Uterus (tissue), 4 donors: ENCODE measurements around the gene PAQR7. TPM values are rescaled to one million over a fixed set of nuclear protein-coding genes. Genes with fewer than 3 reads are reported as not detected.

Source experiments
- DNase-seq, 2 donors: peaks; one replicate each; pipeline ENCODE4 v3.0.0-alpha.2; 2019 to 2020
- H3K27ac ChIP-seq, 2 donors: fragments of 200-600 bp; sonication (generic); 1 replicate in 1 of 2; 2 replicates in 1 of 2; pipeline ENCODE4 v1.5.1; 2016 to 2018
- H3K27me3 ChIP-seq, 2 donors: fragments of 200-600 bp; sonication (generic); one replicate each; pipeline ENCODE4 v1.5.1; 2018 to 2019; ENCODE audit warnings: control low read depth in 1 of 2
- H3K36me3 ChIP-seq, 2 donors: fragments of 200-600 bp; sonication (generic); one replicate each; pipeline ENCODE4 v1.5.1; 2019; ENCODE audit warnings: control low read depth in 1 of 2
- H3K4me1 ChIP-seq, 2 donors: fragments of 200-600 bp; sonication (generic); one replicate each; pipeline ENCODE4 v1.5.1; 2018 to 2019; ENCODE audit warnings: control low read depth in 1 of 2
- H3K4me3 ChIP-seq, 2 donors: fragments of 200-600 bp; sonication (generic); 1 replicate in 1 of 2; 2 replicates in 1 of 2; pipeline ENCODE4 v1.5.1; 2018 to 2019; ENCODE audit warnings: mild to moderate bottlenecking in 1 of 2
- H3K9me3 ChIP-seq, 2 donors: fragments of 200-600 bp; sonication (generic); one replicate each; pipeline ENCODE4 v1.5.1; 2019; ENCODE audit warnings: control low read depth in 1 of 2
- POLR2A ChIP-seq, 2 donors: fragments of 450-650 bp; IDR thresholded peaks; one replicate each; pipeline ENCODE4 v1.6.1; 2016; ENCODE audit warnings: antibody characterized with exemption in 2 of 2, mild to moderate bottlenecking in 1 of 2, moderate library complexity in 1 of 2
- intact Hi-C: fragments of 100-400 bp; cut with DNase I; formaldehyde crosslinking; loops from one replicate; pipeline ENCODE4 v1.15.1; 2023; ENCODE audit warnings: low total_unique reads
- total RNA-seq, 4 donors: library from RNA; depleted of rRNA in 3 of 4; stranded (reverse); fragments of >200 nt in 3 of 4; gene quantifications; one replicate each; pipeline versions ENCODE4 v1.1.0 to v1.2.4, GENCODE V29; 2014 to 2023
- TF ChIP-seq, protein P1 (sequence below), 4 experiments: fragments of 200-600 bp in 2 of 4; fragments of 450-650 bp in 2 of 4; sonication (generic) in 2 of 4; IDR thresholded peaks; one replicate each; pipeline ENCODE4 v1.5.1; 2016 to 2019; ENCODE audit warnings: antibody characterized with exemption in 4 of 4, mild to moderate bottlenecking in 2 of 4, moderate library complexity in 1 of 4
- donor health status: DM: yes; HTN: yes; CAD: no.

The PAQR7 gene
- total RNA-seq, 4 donors from 2014 or later: 4.7 to 20.1 (median 9.9) TPM

- no peak for DNase-seq
- H3K27ac ChIP-seq: no peak overlapping the region
- no peaks in the 10 kb centered on the region for H3K9me3 ChIP-seq
- intact Hi-C loops: no loop called here
- no peak for TF ChIP-seq POLR2A (IDR thresholded peaks at IDR 0.05)
- TF ChIP-seq, protein P1, sequence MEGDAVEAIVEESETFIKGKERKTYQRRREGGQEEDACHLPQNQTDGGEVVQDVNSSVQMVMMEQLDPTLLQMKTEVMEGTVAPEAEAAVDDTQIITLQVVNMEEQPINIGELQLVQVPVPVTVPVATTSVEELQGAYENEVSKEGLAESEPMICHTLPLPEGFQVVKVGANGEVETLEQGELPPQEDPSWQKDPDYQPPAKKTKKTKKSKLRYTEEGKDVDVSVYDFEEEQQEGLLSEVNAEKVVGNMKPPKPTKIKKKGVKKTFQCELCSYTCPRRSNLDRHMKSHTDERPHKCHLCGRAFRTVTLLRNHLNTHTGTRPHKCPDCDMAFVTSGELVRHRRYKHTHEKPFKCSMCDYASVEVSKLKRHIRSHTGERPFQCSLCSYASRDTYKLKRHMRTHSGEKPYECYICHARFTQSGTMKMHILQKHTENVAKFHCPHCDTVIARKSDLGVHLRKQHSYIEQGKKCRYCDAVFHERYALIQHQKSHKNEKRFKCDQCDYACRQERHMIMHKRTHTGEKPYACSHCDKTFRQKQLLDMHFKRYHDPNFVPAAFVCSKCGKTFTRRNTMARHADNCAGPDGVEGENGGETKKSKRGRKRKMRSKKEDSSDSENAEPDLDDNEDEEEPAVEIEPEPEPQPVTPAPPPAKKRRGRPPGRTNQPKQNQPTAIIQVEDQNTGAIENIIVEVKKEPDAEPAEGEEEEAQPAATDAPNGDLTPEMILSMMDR (IDR thresholded peaks at IDR 0.05): no peak
- H3K4me1 ChIP-seq: peaks cover 0 to 4% of the 10 kb centered on the region in 2 donors
- no peaks in the 10 kb centered on the region for H3K27me3 ChIP-seq
- no peaks in the 10 kb centered on the region for H3K36me3 ChIP-seq
- H3K4me3 ChIP-seq: no peak overlapping the region
Measured at GRCh38 chr1:25867210-25867991, 8.1 kb downstream of the PAQR7 start.

DNA sequence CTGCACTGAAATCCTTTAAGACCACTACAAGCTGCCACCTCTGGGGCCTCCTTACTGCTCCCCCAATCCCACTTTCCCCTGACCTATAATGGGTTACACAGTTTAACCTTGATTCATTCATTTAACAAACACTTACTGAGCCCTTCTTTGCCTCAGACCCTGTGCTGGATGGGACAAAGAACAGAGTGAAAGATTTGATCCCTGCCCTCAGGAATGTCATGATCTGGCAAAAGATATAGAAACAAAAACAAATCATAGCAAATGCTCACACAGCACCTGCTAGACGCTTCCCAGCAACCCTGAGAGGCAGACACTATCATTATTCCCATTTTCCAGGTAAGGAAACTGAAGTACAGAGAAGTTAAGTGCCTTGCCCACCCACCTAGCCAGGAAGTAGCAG lies 9.2 kb downstream of the PAQR7 start:
- intact Hi-C loops: no loop called here
- Histone ChIP-seq H3K27ac (no peak overlapping the region), H3K4me3 (no peak overlapping the region), H3K36me3 (no peaks in the 10 kb centered on the region), H3K4me1 (no peaks in the 10 kb centered on the region), H3K27me3 (no peaks in the 10 kb centered on the region), H3K9me3 (no peaks in the 10 kb centered on the region)
- no peak for DNase-seq
- TF ChIP-seq, protein P1 (IDR thresholded peaks at IDR 0.05): no peak
- TF ChIP-seq POLR2A (IDR thresholded peaks at IDR 0.05): no peak

- H3K36me3 ChIP-seq: no peaks in the 10 kb centered on the region
- H3K4me1 ChIP-seq: no peaks in the 10 kb centered on the region
- H3K9me3 ChIP-seq: no peaks in the 10 kb centered on the region
- no peaks in the 10 kb centered on the region for H3K27me3 ChIP-seq
- DNase-seq: no peak
- intact Hi-C loops: no loop called here
- no peak for TF ChIP-seq POLR2A (IDR thresholded peaks at IDR 0.05)
- TF ChIP-seq, protein P1 (IDR thresholded peaks at IDR 0.05): no peak
- H3K27ac ChIP-seq: no peak overlapping the region
- no peak overlapping the region for H3K4me3 ChIP-seq
Measured at GRCh38 chr1:25864434-25864833, 11.1 kb downstream of the PAQR7 start.

DNA sequence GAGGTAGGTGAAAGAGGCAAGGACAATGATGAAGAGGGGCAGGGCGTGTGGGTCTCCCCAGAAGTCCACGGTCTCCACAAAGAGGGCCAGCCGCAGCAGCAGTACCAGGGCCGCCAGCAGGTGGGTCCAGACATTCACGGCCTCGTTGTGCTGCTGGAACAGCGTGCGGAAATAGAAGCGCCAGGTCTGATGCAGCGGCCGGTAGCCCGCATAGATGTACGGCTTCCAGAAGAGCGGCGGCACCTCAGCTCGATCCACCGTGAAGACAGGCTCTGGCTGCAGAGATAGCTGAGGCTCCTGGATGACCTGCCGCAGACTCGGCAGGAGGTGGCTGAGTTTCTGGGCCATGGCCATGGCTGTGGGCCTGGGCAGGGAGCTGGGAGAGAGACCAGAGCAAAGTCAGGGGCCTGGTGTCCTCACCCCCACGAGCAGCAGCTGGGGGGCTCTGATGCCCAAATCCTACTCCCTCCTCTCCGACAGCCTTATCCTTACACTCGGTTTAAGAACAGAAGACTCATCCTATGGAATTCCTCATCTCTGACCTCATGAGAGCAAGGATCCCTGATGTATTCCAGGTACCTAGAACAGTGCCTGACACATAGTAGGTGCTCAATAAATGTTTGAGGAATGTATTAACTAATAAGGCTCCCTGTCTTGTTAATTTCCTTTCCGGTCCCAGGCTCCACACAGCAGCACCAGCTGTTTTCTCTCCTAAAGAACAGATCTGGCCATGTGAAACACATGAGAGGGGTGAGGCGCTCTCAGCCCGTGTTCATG lies 11.8 kb downstream of the PAQR7 start:
- intact Hi-C loops: no loop called here
- TF ChIP-seq, protein P1 (IDR thresholded peaks at IDR 0.05): no peak
- TF ChIP-seq POLR2A (IDR thresholded peaks at IDR 0.05): no peak
- H3K4me1 ChIP-seq: no peaks in the 10 kb centered on the region
- DNase-seq: no peak
- no peaks in the 10 kb centered on the region for H3K27me3 ChIP-seq
- no peak overlapping the region for H3K4me3 ChIP-seq
- no peaks in the 10 kb centered on the region for H3K9me3 ChIP-seq
- no peak overlapping the region for H3K27ac ChIP-seq
- H3K36me3 ChIP-seq: no peaks in the 10 kb centered on the region
